GM12872 (cell line): Measurements from ENCODE around the gene ADCY9.

ENCODE experiments used
- TF ChIP-seq, protein P1 (sequence below): IDR thresholded peaks from 3 replicates; pipeline ENCODE4 v1.5.1; 2011; ENCODE audit warnings: low read depth, mild to moderate bottlenecking, low read length, moderate library complexity; ENCODE audit not compliant: insufficient read depth

ADCY9 gene

DNA sequence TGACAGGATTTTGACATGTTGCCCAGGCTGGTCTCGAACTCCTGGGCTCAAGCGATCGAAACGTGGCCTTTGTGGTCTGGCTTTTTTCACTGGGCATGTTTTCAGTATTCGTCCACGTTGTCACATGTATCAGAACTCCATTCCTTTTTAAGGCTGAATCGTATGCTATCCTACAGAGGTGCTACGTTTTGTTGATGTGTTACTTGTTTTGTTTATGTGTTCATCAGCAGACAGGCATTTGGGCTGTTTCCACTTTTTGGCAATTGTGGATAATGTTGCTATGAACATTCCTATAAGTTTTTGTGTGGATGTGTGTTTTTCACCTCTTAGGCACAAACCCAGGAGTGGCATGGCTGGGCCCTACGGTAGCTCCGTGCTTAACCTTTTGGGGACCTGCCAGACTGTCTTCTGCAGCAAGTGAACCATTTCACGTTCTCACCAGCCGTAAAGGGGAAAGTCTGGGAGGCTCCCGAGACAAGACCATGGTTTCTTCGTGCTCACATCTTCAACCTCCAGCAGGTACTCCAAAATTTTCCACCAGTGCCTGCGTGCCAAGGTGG is 26.9 kb downstream of the ADCY9 start:
- TF ChIP-seq, protein P1, sequence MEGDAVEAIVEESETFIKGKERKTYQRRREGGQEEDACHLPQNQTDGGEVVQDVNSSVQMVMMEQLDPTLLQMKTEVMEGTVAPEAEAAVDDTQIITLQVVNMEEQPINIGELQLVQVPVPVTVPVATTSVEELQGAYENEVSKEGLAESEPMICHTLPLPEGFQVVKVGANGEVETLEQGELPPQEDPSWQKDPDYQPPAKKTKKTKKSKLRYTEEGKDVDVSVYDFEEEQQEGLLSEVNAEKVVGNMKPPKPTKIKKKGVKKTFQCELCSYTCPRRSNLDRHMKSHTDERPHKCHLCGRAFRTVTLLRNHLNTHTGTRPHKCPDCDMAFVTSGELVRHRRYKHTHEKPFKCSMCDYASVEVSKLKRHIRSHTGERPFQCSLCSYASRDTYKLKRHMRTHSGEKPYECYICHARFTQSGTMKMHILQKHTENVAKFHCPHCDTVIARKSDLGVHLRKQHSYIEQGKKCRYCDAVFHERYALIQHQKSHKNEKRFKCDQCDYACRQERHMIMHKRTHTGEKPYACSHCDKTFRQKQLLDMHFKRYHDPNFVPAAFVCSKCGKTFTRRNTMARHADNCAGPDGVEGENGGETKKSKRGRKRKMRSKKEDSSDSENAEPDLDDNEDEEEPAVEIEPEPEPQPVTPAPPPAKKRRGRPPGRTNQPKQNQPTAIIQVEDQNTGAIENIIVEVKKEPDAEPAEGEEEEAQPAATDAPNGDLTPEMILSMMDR = no peak

DNA sequence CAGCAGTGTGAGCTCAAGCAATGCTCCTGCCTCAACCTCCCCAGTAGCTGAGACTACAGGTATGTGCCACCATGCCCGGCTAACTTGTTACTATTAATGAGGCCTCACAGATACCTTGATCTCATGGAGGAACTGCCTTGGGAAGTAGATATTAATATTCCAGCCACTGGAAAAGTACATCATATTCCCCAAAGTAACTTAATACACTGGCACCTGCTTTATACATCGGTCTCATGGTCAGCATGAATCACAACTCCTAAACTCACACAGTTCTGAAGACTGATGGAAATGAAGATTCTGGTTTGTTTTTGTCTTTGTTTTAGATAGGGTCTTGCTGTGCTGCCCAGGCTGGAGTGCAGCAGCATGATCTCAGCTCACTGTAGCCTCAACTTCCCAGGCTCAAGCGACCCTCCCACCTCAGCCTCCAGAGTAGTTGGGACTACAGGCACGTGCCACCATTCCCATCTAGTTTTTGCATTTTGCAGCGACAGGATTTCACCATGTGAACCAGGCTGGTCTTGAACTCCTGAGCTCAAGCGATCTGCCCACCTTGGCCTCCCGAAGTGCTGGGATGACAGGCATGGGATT is 28.2 kb downstream of the ADCY9 start:
- TF ChIP-seq, protein P1 = no peak

DNA sequence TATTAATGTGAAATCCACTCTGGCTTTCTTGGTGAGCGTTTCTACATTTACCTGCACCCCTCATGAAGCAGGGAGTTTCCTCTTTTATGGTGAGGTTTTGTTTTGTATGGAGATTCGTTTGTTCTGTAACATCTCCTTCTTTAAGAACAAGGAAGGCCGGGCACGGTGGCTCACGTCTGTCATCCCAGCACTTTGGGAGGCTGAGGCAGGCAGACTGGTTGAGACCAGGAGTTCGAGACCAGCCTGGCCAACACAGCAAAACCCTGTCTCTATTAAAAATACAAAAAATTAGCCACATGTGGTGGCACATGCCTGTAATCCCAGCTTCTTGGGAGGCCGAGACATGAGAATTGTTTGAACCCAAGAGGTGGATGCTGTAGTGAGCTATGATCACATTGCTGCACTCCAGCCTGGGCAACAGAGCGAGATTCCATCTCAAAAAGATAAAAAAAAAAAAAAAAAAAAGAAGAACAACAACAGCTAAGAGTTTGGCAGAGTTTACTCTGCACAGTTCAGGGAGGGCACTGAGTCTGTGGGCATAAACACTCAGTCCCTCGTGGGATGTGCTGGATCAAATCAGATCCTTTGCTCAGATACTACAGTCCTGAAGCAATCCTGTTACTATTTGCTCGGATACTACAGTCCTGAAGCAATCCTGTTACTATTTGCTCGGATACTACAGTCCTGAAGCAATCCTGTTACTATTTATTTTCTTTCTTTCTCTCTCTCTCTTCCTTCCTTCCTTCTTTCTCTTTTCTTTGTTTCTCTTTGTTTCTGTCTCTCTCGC is 28.9 kb downstream of the ADCY9 start:
- TF ChIP-seq, protein P1 = no peak

DNA sequence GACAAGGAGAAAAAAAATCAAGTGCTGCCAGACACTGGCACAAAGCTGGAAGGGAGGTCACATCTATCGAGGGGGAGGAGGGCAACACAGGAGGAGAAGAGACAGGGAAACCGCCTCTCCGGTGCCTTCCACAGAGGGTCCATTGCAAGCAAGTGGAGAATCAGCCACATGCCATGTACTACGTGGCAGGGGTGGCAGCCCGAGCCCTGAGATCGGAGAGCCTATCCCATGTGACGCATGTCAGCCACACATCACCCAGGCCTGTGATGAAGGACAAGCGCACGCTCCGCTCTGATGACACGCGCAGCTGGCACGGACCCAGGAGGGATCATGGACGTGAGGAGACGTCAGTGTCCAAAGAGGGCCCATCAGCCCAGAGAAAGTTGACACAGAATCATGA is 30.1 kb downstream of the ADCY9 start:
- TF ChIP-seq, protein P1 = no peak

DNA sequence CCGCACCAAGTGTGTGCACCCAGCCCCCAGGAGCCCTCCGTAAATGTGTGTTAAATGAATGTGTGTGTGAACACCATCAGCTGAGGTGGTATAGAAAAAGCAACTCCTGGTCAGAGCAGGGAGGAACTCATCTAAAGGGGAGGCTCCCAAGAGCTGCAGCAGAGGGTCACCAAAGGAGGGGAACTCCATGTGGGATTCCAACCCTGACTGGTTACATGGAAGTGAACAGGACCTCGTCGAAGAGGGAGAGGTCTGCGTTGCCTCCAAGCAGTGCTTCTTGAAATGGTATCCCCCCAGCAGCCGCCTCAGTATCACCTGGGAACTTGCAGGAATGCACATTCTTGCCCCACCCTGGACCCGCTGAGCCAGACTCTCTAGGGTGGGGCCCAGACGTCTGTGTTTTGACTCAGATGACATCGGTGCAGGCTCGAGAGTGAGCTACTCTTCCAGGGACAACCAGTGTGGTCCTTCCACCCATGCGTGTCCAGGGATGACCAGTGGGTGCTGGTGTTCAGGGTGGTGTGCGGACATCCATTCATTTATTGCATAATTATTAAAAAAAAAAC is 30.8 kb downstream of the ADCY9 start:
- TF ChIP-seq, protein P1 = no peak

DNA sequence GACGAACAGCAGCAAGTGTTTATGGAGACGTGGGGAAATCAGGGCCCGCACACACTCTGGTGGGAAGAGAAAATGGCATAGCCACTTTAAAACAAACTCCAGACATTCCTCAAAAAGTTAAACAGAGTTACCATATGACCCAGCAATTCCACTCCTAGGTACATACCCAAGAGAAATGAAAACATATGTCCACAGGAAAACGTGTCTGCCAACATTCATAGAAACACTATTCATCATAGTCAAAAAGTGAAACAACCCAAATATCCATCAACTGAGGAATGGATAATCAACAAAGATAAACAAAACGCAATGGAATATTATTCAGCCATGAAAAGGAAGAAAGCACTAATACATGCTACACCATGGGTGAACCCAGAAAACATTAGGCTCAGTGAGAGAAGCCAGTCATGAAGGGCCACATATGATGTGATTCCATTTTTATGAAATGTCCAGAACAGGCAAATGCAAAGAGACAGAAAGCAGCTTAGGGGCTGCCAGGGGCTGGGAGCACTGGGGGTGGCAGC is 32.8 kb downstream of the ADCY9 start:
- TF ChIP-seq, protein P1 = no peak

DNA sequence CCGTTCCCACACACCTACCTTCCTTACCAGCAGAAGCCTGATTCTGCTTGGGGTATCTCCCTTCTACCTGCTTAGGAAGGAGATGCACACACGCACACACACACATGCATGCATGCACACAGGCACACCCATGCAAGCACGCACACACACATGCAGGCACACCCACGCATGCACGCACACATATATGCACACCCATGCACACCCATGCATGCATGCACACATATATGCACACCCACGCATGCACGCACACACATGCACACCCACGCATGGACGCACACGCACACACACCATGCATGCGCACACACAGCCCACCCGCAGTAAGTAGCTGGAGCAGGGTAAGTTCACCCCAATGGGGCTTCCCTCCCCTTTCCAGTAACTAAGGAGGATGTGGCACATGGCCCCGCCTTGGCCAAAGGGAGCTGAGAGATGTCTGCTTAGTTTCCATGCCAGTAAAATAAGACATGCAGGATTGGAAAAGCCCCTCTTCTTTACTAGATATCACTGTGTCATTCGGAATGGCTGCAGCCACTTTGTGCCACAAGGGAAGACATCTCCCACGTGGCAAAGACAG is 33.7 kb downstream of the ADCY9 start:
- TF ChIP-seq, protein P1 = no peak
